ENCODE measurements around the gene MON1A.
"Not testable (repeated sequence)": the region's sequence is repeated elsewhere in the genome, so short reads cannot be mapped to it uniquely, and the experiment has no call there.

MON1A gene

GRCh38 chr3:49929291-49930167 is at the start of gene MON1A:
Gene MON1A, minus strand, starts transcription at chr3:49929811. Its CDS starts 16,465 bp downstream, at chr3:49913346.
- DNase-seq, result peak; percentile 94

- no peak for DNase-seq
Observed at GRCh38 chr3:49976942-49977341, 47.3 kb upstream of the MON1A start.

- no peak for DNase-seq
Observed at GRCh38 chr3:49972656-49973055, 43.0 kb upstream of the MON1A start.

GRCh38 chr3:49968346-49968745 is 38.7 kb upstream of the MON1A start:
- no peak for DNase-seq

GRCh38 chr3:49967291-49967690 is 37.7 kb upstream of the MON1A start:
- DNase-seq, result peak; percentile 8

- DNase-seq, result no peak
Observed at GRCh38 chr3:49966233-49966942, 36.8 kb upstream of the MON1A start.

- no peak for DNase-seq
Observed at GRCh38 chr3:49955636-49956035, 26.0 kb upstream of the MON1A start.

GRCh38 chr3:49952924-49953323 is 23.3 kb upstream of the MON1A start:
- no peak for DNase-seq

GRCh38 chr3:49942651-49943050 is 13.0 kb upstream of the MON1A start:
- no peak for DNase-seq

GRCh38 chr3:49940667-49941249 is 11.1 kb upstream of the MON1A start:
- no peak for DNase-seq

- DNase-seq, result peak; percentile 99
Observed at GRCh38 chr3:49939858-49940666, 10.5 kb upstream of the MON1A start, which contains the start of gene RBM6. Gene RBM6, plus strand, starts transcription at chr3:49940150. Its CDS starts 22,492 bp downstream, at chr3:49962642.

GRCh38 chr3:49937090-49937489 is 7.5 kb upstream of the MON1A start:
- DNase-seq, result no peak

GRCh38 chr3:49932281-49932680 is 2.7 kb upstream of the MON1A start:
- DNase-seq, result not testable (repeated sequence)

- no peak for DNase-seq
Observed at GRCh38 chr3:49930922-49931321, 1.3 kb upstream of the MON1A start.

- DNase-seq, result no peak
Observed at GRCh38 chr3:49930168-49930690, 618 bp upstream of the MON1A start.

GRCh38 chr3:49928481-49929017 is 1.1 kb downstream of the MON1A start:
- DNase-seq, result no peak

GRCh38 chr3:49927798-49928197 is 1.8 kb downstream of the MON1A start:
- DNase-seq, result no peak

- no peak for DNase-seq
Observed at GRCh38 chr3:49926117-49926728, 3.4 kb downstream of the MON1A start.

- no peak for DNase-seq
Observed at GRCh38 chr3:49925485-49925884, 4.1 kb downstream of the MON1A start.

- no peak for DNase-seq
Observed at GRCh38 chr3:49924683-49925082, 4.9 kb downstream of the MON1A start.

- not testable (repeated sequence) for DNase-seq
Observed at GRCh38 chr3:49917806-49918590, 11.6 kb downstream of the MON1A start.
